Smooth muscle cell (in vitro differentiated cells): Measurements from ENCODE around the gene DIS3L2. TPM values are rescaled to one million over a fixed set of nuclear protein-coding genes. Genes with fewer than 3 reads are reported as not detected.

Experiments used
- DNase-seq: peaks from one replicate; lab custom pipeline; 2025; ENCODE audit not compliant: unreplicated experiment; lab: John Stamatoyannopoulos, UW
- H2AFZ ChIP-seq: fragments of 200-600 bp; sonication (generic); 2 replicates; pipeline ENCODE4 v1.6.0; 2016; ENCODE audit warnings: antibody characterized with exemption, low read depth, mild to moderate bottlenecking
- H3F3A ChIP-seq: fragments of 200-600 bp; sonication (generic); 2 replicates; pipeline ENCODE4 v1.6.0; 2017; ENCODE audit warnings: antibody characterized with exemption, low read depth
- H3K27ac ChIP-seq: fragments of 200-600 bp; sonication (generic); 2 replicates; pipeline ENCODE4 v1.5.1; 2016; ENCODE audit warnings: low read depth, mild to moderate bottlenecking
- H3K27me3 ChIP-seq: fragments of 200-600 bp; sonication (generic); 2 replicates; pipeline ENCODE4 v1.6.1; 2016; ENCODE audit warnings: low read depth, mild to moderate bottlenecking
- H3K36me3 ChIP-seq: fragments of 200-600 bp; sonication (generic); 2 replicates; pipeline ENCODE4 v1.5.1; 2016; ENCODE audit warnings: low read depth
- H3K4me1 ChIP-seq: fragments of 200-600 bp; sonication (generic); 2 replicates; pipeline ENCODE4 v1.5.1; 2016; ENCODE audit warnings: low read depth
- H3K4me2 ChIP-seq: fragments of 200-600 bp; sonication (generic); 2 replicates; pipeline ENCODE4 v1.6.0; 2016; ENCODE audit warnings: mild to moderate bottlenecking
- H3K4me3 ChIP-seq: fragments of 200-600 bp; sonication (generic); 2 replicates; pipeline ENCODE4 v1.5.1; 2016; ENCODE audit warnings: mild to moderate bottlenecking
- H3K79me2 ChIP-seq: fragments of 200-600 bp; sonication (generic); 2 replicates; pipeline ENCODE4 v1.6.0; 2016; ENCODE audit warnings: low read depth, mild to moderate bottlenecking
- H3K9ac ChIP-seq: fragments of 200-600 bp; sonication (generic); 2 replicates; pipeline ENCODE4 v1.6.0; 2016; ENCODE audit warnings: low read depth
- H3K9me3 ChIP-seq: fragments of 200-600 bp; sonication (generic); replicated peaks from 2 replicates; pipeline ENCODE4 v1.5.1; 2016; ENCODE audit warnings: low read depth
- H4K20me1 ChIP-seq: fragments of 200-600 bp; sonication (generic); 2 replicates; pipeline ENCODE4 v1.6.0; 2016; ENCODE audit warnings: low read depth
- WGBS: methylation state at CpG from one replicate; pipeline ENCODE4 v1.1.7; 2016; ENCODE audit warnings: low lambda C conversion rate; 5-methylcytosine and 5-hydroxymethylcytosine counted together
- polyA plus RNA-seq: library from polyadenylated mRNA; unstranded; fragments of >200 nt; fragmentation: Nextera tagmentation; extraction: Ambion mirVana; gene quantifications from 2 replicates; pipeline ENCODE4 v1.2.1, GENCODE V29; 2016
- total RNA-seq: library from RNA; depleted of rRNA; stranded (reverse); fragments of >200 nt; gene quantifications from 2 replicates; pipeline ENCODE4 v1.2.3, GENCODE V29; 2014
- TF ChIP-seq, protein P1 (sequence below): fragments of 200-600 bp; sonication (generic); IDR thresholded peaks from 2 replicates; pipeline ENCODE4 v1.5.1; 2017; ENCODE audit warnings: borderline replicate concordance, mild to moderate bottlenecking, antibody characterized with exemption; ENCODE audit not compliant: insufficient read depth, poor library complexity, severe bottlenecking

Gene DIS3L2
- total and polyA plus RNA-seq, 2 experiments from 2014 or later = 11.4 to 25.2 TPM

DNA sequence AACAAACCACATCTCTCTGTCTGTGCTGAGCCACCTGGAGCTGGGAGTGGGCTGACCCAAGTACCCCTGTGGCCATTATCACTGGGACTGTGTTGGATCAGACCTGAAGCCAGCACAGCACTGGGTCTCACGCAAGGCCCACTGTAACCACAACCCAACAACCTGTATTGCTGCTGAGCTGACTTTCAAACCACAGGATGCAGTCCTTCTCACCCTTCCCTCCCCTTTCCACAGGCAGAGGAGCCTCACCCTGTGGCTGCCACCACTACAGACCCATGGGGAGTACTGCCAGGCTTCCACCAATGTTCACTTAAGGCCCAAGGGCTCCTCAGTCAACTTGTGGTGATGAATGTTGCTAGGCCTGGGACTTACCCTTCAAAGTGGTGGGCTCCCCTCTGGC is 135.7 kb downstream of the DIS3L2 start:
- 100% methylated on average over 1 of the region's 1 CpG for WGBS
- H3K27ac ChIP-seq = no peak overlapping the region
- H3K4me3 ChIP-seq = no peak overlapping the region
- no peaks in the 10 kb centered on the region for H4K20me1 ChIP-seq
- H3K4me1 ChIP-seq = no peaks in the 10 kb centered on the region
- no peaks in the 10 kb centered on the region for H3K27me3 ChIP-seq
- H3K79me2 ChIP-seq = no peaks in the 10 kb centered on the region
- H3K9me3 ChIP-seq = peaks cover 5% of the 10 kb centered on the region
- no peaks in the 10 kb centered on the region for H3F3A ChIP-seq
- no peaks in the 10 kb centered on the region for H3K36me3 ChIP-seq
- no peak overlapping the region for H3K9ac ChIP-seq
- DNase-seq = no peak
- TF ChIP-seq, protein P1, sequence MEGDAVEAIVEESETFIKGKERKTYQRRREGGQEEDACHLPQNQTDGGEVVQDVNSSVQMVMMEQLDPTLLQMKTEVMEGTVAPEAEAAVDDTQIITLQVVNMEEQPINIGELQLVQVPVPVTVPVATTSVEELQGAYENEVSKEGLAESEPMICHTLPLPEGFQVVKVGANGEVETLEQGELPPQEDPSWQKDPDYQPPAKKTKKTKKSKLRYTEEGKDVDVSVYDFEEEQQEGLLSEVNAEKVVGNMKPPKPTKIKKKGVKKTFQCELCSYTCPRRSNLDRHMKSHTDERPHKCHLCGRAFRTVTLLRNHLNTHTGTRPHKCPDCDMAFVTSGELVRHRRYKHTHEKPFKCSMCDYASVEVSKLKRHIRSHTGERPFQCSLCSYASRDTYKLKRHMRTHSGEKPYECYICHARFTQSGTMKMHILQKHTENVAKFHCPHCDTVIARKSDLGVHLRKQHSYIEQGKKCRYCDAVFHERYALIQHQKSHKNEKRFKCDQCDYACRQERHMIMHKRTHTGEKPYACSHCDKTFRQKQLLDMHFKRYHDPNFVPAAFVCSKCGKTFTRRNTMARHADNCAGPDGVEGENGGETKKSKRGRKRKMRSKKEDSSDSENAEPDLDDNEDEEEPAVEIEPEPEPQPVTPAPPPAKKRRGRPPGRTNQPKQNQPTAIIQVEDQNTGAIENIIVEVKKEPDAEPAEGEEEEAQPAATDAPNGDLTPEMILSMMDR = no peak
- no peak overlapping the region for H3K4me2 ChIP-seq
- no peak overlapping the region for H2AFZ ChIP-seq

DNA sequence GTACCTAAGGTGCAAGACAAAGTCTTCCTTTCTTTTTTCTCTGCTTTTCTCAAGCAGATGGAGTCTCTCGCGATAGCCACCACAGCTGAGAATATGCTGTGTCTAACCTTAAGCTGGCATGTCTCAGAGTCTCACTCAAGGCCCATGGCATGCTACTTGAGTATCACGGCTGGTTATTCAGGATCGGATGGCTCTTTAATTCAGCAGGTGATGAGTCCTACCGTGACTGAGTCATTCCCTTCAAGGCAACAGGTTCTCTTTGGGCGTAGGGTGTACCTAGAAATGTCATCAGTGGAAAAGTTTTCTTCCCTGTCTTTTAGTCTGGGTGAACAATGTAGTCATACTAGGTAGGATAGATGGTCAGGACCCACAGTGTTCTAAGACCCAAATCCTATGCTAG is 136.2 kb downstream of the DIS3L2 start:
- 96% methylated on average over 6 of the region's 6 CpGs for whole genome bisulfite sequencing
- Histone ChIP-seq H3K79me2 (no peaks in the 10 kb centered on the region), H3K27ac (no peak overlapping the region), H3K27me3 (no peaks in the 10 kb centered on the region), H3K9ac (no peak overlapping the region), H3K4me3 (no peak overlapping the region), H4K20me1 (no peaks in the 10 kb centered on the region), H2AFZ (no peak overlapping the region), H3K4me1 (no peaks in the 10 kb centered on the region), H3K9me3 (peaks cover 5% of the 10 kb centered on the region), H3K36me3 (no peaks in the 10 kb centered on the region), H3F3A (no peaks in the 10 kb centered on the region), H3K4me2 (no peak overlapping the region)
- no peak for DNase-seq
- TF ChIP-seq, protein P1 = no peak

DNA sequence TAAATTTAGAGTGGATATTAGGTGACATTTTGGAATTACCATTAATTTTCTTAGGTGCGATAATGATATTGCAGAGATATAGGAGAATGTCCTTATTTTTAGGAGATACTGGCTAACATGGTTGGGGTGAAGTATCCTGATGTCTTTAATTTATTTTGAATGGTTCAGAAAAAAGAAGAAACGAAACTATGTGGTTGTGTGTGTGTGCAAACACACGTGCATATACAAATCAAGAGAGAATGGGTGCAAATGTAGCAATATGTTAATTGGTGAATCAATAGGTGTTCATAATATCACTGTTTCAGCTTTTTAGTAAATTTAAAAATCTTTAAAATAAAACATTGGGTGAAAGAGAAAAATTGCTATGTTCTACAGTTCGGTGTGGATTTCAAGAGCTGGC is 140.9 kb downstream of the DIS3L2 start:
- H3K27me3 ChIP-seq = no peaks in the 10 kb centered on the region
- no peak overlapping the region for H3K4me2 ChIP-seq
- no peak overlapping the region for H2AFZ ChIP-seq
- H3K36me3 ChIP-seq = no peaks in the 10 kb centered on the region
- no peaks in the 10 kb centered on the region for H3K9me3 ChIP-seq
- no peak overlapping the region for H3K9ac ChIP-seq
- H3F3A ChIP-seq = no peaks in the 10 kb centered on the region
- H3K79me2 ChIP-seq = no peaks in the 10 kb centered on the region
- 95% methylated on average over 4 of the region's 4 CpGs for whole genome bisulfite sequencing
- H3K4me1 ChIP-seq = no peaks in the 10 kb centered on the region
- TF ChIP-seq, protein P1 = no peak
- no peak overlapping the region for H3K4me3 ChIP-seq
- no peak overlapping the region for H3K27ac ChIP-seq
- peaks cover 5% of the 10 kb centered on the region for H4K20me1 ChIP-seq
- DNase-seq = no peak

DNA sequence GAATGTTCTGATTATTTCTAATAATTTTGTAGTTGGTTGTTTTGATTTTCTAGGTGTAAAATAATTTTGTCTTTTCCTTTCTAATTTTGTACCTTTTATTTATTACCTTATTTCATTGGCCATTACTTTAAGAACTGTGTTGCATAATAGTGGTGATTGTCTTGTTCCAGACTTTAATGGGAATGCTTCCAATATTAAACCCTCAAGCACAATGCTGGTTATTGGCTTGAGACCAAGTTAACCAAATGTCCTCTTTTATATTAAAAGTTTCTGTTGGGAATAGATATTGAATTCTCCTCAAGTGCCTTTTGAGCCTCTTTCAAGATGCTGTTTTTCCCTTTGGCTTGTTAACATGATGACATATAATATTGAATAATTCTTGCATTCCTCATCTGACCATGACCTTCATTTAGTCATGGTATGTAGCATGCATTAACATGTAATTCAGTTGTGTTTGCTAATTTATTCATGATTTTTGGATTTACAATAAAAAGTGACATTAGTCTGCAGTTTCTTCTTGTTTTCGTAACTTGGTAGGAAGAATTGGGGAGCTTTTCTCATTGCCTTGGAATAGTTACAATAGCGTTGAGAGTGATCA is 141.7 kb downstream of the DIS3L2 start:
- no peaks in the 10 kb centered on the region for H3K4me1 ChIP-seq
- H3K9ac ChIP-seq = no peak overlapping the region
- H3K9me3 ChIP-seq = no peaks in the 10 kb centered on the region
- H4K20me1 ChIP-seq = peaks cover 5% of the 10 kb centered on the region
- no peak overlapping the region for H3K4me3 ChIP-seq
- no peak overlapping the region for H3K4me2 ChIP-seq
- H3K27ac ChIP-seq = no peak overlapping the region
- H2AFZ ChIP-seq = no peak overlapping the region
- no peaks in the 10 kb centered on the region for H3F3A ChIP-seq
- WGBS = 97% methylated on average over 2 of the region's 2 CpGs
- H3K27me3 ChIP-seq = no peaks in the 10 kb centered on the region
- DNase-seq = no peak
- H3K36me3 ChIP-seq = no peaks in the 10 kb centered on the region
- no peaks in the 10 kb centered on the region for H3K79me2 ChIP-seq
- TF ChIP-seq, protein P1 = no peak
